Measurements from ENCODE around the gene MTMR3.
"Not testable (repeated sequence)": the region's sequence is repeated elsewhere in the genome, so short reads cannot be mapped to it uniquely, and the experiment has no call there.

MTMR3 gene

DNA sequence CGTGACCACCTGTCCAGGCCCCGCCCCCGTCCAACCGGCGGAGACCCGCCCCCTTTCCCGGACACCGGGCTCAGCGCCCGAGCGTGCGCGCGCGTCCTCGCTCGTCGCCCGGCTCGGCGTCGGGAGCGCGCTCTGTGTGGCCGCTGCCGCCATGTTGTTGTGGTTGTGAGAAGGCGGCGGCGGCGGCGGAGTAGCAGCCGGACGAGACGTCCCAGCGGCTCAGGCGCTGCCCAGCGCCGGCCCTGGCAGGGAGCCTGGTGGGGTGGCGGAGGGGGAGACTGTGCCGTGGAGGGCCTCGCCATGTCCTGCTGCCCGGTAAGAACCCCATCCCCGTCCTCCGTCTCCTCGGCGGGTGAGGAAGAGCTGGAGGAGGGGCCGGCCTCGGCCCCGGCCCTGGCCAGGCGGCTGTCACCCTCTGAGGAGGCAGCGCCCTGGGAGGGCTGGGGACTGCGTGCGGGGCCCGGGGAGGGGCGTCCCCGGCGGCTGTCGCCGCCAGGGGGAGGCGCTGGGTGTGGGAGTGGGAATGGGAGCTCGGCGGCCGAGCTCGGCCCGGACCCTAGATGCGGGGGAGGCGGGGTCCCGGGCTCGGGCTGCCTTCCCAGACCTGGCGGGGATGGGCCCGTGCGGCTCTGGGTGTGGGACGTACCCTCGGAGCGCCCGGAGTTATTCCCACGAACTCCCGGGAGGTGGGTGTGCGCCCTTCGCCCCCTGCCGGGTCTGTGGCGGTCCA, at the start of gene MTMR3:
Gene MTMR3 (plus strand): TSS at position 130 of the 730 bp plus-strand sequence. CDS start 87,886 bp downstream, outside the sequence.
- peaks cover 17% of the 10 kb centered on the region for H3K4me1 ChIP-seq
- no peaks in the 10 kb centered on the region for H3K9me3 ChIP-seq
- peak within 1 kb of the TSS; percentile 99 for H3K4me3 ChIP-seq
- peak; percentile 78 to 96 for DNase-seq (ENCODE audit: low spot score in 2 of 2)
- H3K36me3 ChIP-seq (replicated peaks), result no peaks in the 10 kb centered on the region; the same call in 1 of the 2 replicates
- in situ Hi-C loops (cut with MboI; ENCODE audit: low sequenced_read_pairs), result no loop called here
- no peaks in the 10 kb centered on the region for H3K27me3 ChIP-seq (ENCODE audit: low read depth)

DNA sequence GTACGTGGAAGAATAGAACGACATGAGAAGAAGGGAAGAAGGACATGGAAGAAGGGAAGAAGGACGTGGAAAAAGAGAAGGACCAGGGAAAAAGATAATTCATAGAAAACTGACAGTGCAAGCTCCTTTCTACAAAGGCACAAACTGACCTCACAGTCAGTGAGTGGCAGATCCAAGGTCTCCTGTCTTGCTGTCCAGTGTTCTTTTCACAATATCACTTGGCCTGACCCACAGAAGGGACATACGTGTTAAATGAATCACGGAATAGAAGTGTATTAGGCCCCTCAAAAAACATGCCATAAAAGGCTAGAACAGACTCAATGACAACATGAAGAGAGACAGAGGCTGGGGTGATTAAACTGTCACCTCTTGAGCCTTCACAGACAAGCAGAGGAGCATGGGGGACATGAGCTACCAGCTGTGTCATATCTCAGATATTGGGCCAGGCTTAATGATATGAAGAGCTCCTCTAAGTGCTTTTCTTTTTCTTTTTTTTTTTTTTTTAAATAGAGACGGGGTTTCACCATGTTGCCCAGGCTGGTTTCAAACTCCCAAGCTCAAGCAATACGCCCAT, 49.5 kb upstream of the MTMR3 start:
- H3K36me3 ChIP-seq (replicated peaks), result peaks cover 30% of the 10 kb centered on the region
- peaks cover 1% of the 10 kb centered on the region; the same call in 1 of the 2 replicates for H3K4me1 ChIP-seq
- DNase-seq (ENCODE audit: low spot score in 2 of 2), result no peak
- in situ Hi-C loops (cut with MboI; ENCODE audit: low sequenced_read_pairs), result no loop called here
- no peaks in the 10 kb centered on the region for H3K27me3 ChIP-seq (ENCODE audit: low read depth)
- H3K4me3 ChIP-seq, result no peak overlapping the region
- H3K9me3 ChIP-seq, result peaks cover 3% of the 10 kb centered on the region; the same call in 1 of the 2 replicates

DNA sequence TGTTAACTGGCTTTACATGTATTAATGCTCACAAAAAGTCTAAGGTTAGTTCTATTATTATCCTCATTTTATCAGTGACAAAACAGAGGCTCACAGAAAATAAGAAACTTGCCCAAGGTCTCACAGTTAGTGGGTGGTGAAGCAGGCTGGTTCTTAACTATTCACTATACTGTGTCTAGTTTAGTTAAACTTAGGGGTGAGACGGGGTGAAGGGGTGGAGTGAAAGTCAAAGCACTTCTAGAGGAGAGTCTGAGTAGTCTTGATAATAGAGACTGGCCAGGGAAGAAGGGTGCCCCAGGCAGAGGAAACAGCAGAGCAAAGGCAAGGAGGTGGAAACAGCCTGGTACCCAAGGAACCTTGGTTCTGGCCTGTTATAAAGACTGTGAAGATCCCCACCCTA, 48.9 kb upstream of the MTMR3 start:
- Histone ChIP-seq H3K36me3 (replicated peaks) (peaks cover 30% of the 10 kb centered on the region), H3K4me1 (peaks cover 4% of the 10 kb centered on the region; the same call in 1 of the 2 replicates), H3K9me3 (peaks cover 3% of the 10 kb centered on the region; the same call in 1 of the 2 replicates), H3K27me3 (ENCODE audit: low read depth) (no peaks in the 10 kb centered on the region), H3K4me3 (no peak overlapping the region)
- in situ Hi-C loops (cut with MboI; ENCODE audit: low sequenced_read_pairs), result no loop called here
- DNase-seq (ENCODE audit: low spot score in 2 of 2), result no peak

DNA sequence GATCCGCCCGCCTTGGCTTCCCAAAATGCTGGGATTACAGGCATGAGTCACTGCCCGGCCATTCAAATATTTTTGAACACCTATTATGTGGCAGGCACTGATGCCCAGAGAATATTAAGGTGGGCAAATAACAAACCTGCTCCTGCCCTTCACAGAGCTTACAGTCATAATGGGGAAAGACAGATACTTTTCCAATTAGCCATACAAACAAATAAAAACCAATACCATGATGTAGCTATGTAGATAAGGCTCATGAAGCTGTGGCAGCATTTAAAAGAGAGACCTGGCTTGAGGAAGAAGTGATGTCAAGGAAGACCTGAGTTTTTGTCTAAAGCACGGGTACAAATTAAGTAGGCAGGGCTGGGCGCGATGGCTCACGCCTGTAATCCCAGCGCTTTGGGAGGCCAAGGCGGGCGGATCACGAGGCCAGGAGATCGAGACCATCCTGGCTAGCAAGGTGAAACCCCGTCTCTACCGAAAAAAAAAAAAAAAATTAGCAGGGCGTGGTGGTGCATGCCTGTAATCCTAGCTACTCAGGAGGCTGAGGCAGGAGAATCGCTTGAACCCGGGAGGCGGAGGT, 46.1 kb upstream of the MTMR3 start:
- in situ Hi-C loops (cut with MboI; ENCODE audit: low sequenced_read_pairs); DNase-seq (ENCODE audit: low spot score in 2 of 2): not testable (repeated sequence)
- H3K4me3 ChIP-seq, result peak overlapping the region; percentile 96

DNA sequence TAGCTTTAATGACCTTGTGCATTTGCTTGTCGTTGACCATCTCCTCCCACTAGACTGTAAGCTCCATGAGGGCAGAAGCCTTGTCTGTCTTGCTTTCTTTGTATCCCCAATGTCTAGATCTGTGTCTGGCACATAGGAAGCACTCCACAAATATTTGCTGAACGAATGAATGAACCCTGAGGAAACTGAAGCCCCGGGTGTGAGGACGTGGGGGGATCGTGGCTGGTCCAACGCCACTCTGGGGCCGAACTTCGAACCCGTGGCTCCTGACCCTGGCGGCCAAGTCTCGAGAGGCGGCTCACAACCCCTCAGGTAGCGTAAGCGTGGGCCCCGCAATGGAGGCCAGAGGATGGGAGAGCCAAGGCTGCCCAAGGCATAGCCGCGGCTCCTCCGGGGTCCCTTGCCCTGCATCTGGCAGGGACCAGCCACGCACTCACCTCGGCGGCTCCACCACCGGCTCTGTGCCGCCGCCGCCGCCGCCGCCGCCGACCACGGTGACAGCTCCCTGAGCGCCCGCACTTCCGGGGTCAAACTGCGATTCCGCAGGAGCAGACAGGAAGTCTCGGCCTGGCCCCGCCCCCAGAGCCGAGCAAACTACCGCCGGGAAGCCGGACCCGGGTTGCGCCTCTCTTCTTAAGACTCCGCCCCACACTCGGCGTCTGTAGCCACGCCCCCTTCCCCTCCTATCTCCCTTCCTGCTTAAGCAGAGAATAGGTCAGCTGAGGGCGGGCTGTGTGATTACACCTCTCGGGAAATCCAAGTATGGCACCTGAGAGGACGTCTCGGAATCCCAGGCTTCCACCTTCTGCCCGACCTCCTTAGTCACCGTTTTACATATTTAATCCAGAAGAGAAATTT, 45.0 kb upstream of the MTMR3 start, which contains the start of gene ASCC2:
Gene ASCC2 (minus strand): TSS at position 534 of the 858 bp plus-strand sequence. CDS start 5,949 bp downstream, outside the sequence.
- Histone ChIP-seq H3K4me1 (peaks cover 8% of the 10 kb centered on the region; the same call in 1 of the 2 replicates), H3K36me3 (replicated peaks) (peaks cover 6% of the 10 kb centered on the region), H3K27me3 (ENCODE audit: low read depth) (no peaks in the 10 kb centered on the region), H3K4me3 (peak within 1 kb of the TSS; percentile 96), H3K9me3 (peaks cover 3% of the 10 kb centered on the region; the same call in 1 of the 2 replicates)
- DNase-seq (ENCODE audit: low spot score in 2 of 2), result peak; percentile 97 to 100
- in situ Hi-C loops (cut with MboI; ENCODE audit: low sequenced_read_pairs), result no loop called here

More for the DNA sequence above, 46.1 kb upstream of the MTMR3 start:
- H3K36me3 ChIP-seq (replicated peaks), result peaks cover 14% of the 10 kb centered on the region
- not testable (repeated sequence) for H3K27me3 ChIP-seq (ENCODE audit: low read depth); H3K9me3 ChIP-seq; H3K4me1 ChIP-seq

DNA sequence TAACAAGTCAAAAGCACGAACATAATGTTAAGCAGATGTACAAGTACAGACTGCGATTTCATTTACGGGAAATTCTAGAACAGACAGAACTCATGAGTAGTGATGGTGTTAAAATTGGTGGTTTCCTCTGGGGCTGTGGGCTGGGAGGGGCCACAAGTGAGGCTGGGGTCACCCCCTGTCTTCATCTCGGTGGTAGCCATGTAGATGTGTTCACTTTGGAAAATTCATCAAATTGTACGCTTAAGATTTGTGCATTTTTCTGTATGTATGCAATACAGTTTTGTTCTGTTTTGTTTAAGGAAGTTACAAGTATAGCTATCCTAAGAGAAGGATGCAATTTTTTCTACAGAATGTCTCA, 44.4 kb upstream of the MTMR3 start:
- no peak for DNase-seq (ENCODE audit: low spot score in 2 of 2)
- peak overlapping the region; percentile 96 for H3K4me3 ChIP-seq
- H3K36me3 ChIP-seq (replicated peaks), result no peaks in the 10 kb centered on the region; the same call in 1 of the 2 replicates
- in situ Hi-C loops (cut with MboI; ENCODE audit: low sequenced_read_pairs), result no loop called here
- no peaks in the 10 kb centered on the region for H3K27me3 ChIP-seq (ENCODE audit: low read depth)
- H3K4me1 ChIP-seq, result peaks cover 8% of the 10 kb centered on the region; the same call in 1 of the 2 replicates
- H3K9me3 ChIP-seq, result peaks cover 3% of the 10 kb centered on the region; the same call in 1 of the 2 replicates

DNA sequence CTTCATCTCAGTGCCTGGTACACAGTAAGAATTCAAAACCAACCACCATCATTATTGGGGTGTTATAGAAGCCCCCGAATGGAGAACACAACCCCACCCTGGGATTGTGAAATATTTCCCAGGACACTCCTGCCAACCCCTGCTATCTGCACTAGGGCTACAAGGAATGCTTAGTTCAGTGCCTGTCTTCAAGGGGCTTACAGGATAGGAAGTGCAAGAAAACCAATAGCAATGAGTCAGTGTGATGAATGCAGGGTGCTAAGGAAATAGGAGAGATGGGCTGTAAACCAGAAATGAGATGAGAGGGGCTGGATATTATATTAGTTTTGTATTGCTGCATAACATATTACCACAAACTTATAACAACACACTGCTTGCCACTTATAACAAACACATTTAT, 43.9 kb upstream of the MTMR3 start:
- Histone ChIP-seq H3K4me3 (no peak overlapping the region), H3K36me3 (replicated peaks) (no peaks in the 10 kb centered on the region; the same call in 1 of the 2 replicates), H3K27me3 (ENCODE audit: low read depth) (no peaks in the 10 kb centered on the region), H3K4me1 (peaks cover 8% of the 10 kb centered on the region; the same call in 1 of the 2 replicates), H3K9me3 (peaks cover 3% of the 10 kb centered on the region; the same call in 1 of the 2 replicates)
- in situ Hi-C loops (cut with MboI; ENCODE audit: low sequenced_read_pairs), result no loop called here
- no peak for DNase-seq (ENCODE audit: low spot score in 2 of 2)

DNA sequence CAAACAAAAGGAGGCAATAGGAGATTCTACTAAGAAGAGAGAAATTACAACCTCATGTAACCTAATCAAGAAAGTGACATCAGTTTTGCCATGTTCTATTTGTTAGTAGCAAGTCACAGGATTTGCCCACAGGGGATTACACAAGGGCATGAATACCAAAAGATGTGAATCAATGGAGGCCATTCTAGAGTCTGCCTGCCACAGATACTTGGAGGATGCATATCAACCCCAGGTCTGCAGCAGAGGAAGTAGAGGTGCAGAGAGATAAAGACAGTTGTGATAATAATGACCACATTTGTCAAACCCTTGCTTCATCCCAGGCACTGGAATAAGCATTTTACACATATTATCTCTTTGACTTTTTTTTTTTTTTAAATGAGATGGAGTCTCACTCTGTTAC, 42.5 kb upstream of the MTMR3 start:
- Histone ChIP-seq H3K9me3 (peaks cover 3% of the 10 kb centered on the region; the same call in 1 of the 2 replicates), H3K36me3 (replicated peaks) (no peaks in the 10 kb centered on the region; the same call in 1 of the 2 replicates), H3K4me3 (no peak overlapping the region), H3K4me1 (peaks cover 8% of the 10 kb centered on the region; the same call in 1 of the 2 replicates), H3K27me3 (ENCODE audit: low read depth) (no peaks in the 10 kb centered on the region)
- in situ Hi-C loops (cut with MboI; ENCODE audit: low sequenced_read_pairs), result no loop called here
- no peak for DNase-seq (ENCODE audit: low spot score in 2 of 2)

DNA sequence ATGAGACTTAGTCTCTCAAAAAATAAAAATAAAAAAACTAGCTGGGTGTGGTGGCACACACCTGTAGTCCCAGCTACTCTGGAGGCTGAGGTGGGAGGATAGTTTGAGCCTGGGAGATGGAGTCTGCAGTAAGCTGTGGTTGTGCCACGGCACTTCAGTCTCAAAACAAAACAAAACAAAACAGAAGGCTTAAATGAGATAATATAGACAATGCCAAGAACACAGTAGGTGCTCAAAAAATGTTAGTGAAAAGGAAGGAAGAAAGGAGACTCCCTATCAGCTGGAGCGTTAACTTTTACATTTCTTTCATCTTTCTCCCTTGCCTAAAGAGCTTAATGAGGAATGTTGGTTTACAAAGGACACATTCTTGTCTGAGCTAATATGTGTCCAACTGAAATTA, 40.8 kb upstream of the MTMR3 start:
- Histone ChIP-seq H3K27me3 (ENCODE audit: low read depth) (no peaks in the 10 kb centered on the region), H3K4me3 (no peak overlapping the region), H3K36me3 (replicated peaks) (no peaks in the 10 kb centered on the region; the same call in 1 of the 2 replicates), H3K9me3 (peaks cover 3% of the 10 kb centered on the region; the same call in 1 of the 2 replicates), H3K4me1 (peaks cover 8% of the 10 kb centered on the region; the same call in 1 of the 2 replicates)
- in situ Hi-C loops (cut with MboI; ENCODE audit: low sequenced_read_pairs), result no loop called here
- no peak for DNase-seq (ENCODE audit: low spot score in 2 of 2)

DNA sequence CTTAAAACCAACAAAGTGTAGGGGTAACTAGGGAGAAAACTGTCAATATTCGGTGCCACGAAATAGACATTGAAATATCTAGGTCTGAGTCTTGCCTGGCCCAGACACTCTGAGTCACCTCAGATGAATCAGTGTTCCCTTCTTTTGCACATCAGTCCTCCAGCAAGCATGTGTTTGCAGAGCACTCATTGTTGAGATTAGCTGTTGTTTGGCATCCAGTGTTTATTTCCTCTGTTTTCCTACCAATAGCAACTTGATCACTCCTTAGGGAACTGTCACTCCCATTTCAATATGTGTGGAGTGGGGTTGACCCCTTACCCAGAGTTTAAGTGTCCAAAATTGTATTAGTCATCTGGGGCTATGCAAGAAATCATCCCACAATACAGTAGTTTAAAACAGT, 40.2 kb upstream of the MTMR3 start:
- Histone ChIP-seq H3K4me3 (no peak overlapping the region), H3K9me3 (peaks cover under 1% of the 10 kb centered on the region; the same call in 1 of the 2 replicates), H3K4me1 (peaks cover 8% of the 10 kb centered on the region; the same call in 1 of the 2 replicates), H3K36me3 (replicated peaks) (no peaks in the 10 kb centered on the region; the same call in 1 of the 2 replicates), H3K27me3 (ENCODE audit: low read depth) (no peaks in the 10 kb centered on the region)
- in situ Hi-C loops (cut with MboI; ENCODE audit: low sequenced_read_pairs), result no loop called here
- no peak for DNase-seq (ENCODE audit: low spot score in 2 of 2)

DNA sequence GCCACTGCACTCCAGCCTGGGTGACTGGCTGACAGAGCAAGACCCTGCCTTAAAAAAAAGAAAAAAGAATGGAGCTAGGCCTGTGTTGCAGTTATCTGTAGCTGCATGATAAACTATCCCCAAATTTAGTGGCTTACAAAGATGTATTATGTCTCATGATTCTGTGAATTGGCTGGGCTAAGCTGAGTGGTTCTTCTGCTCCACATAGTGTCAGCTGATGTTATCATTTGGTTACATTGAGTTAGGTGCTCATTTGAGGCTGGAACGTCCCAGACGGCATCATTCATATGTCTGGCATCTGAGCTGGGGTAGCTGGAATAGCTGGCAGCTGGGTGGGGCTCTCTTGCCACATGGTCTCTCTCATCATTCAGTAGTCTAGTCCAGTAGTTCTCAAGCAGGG, 36.7 kb upstream of the MTMR3 start:
- no peak for DNase-seq (ENCODE audit: low spot score in 2 of 2)
- Histone ChIP-seq H3K36me3 (replicated peaks) (no peaks in the 10 kb centered on the region), H3K9me3 (no peaks in the 10 kb centered on the region), H3K4me3 (no peak overlapping the region), H3K27me3 (ENCODE audit: low read depth) (no peaks in the 10 kb centered on the region), H3K4me1 (peaks cover 3% of the 10 kb centered on the region; the same call in 1 of the 2 replicates)
- in situ Hi-C loops (cut with MboI; ENCODE audit: low sequenced_read_pairs), result no loop called here

DNA sequence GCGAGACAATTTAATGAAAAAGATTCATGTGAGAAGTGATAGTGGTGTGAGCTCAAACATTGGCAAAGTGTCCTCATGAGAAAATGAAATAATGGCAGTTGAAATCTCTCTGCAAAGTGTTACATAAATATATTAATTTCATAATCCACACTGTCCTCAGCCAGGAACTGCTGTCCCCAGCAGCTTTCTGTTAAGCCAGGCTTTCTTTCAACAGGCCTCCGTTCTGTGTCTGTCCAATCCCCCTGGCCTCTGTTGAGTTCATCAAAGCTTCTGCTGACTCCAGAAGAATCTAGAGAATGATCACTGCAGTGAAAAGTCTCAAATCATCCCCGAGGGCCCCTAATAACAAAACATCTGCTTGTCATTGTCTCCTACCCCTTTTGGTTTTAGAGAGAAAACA, 34.9 kb upstream of the MTMR3 start:
- in situ Hi-C loops (cut with MboI; ENCODE audit: low sequenced_read_pairs), result no loop called here
- Histone ChIP-seq H3K9me3 (no peaks in the 10 kb centered on the region), H3K4me1 (no peaks in the 10 kb centered on the region), H3K27me3 (ENCODE audit: low read depth) (no peaks in the 10 kb centered on the region), H3K36me3 (replicated peaks) (no peaks in the 10 kb centered on the region), H3K4me3 (no peak overlapping the region)
- no peak for DNase-seq (ENCODE audit: low spot score in 2 of 2)

DNA sequence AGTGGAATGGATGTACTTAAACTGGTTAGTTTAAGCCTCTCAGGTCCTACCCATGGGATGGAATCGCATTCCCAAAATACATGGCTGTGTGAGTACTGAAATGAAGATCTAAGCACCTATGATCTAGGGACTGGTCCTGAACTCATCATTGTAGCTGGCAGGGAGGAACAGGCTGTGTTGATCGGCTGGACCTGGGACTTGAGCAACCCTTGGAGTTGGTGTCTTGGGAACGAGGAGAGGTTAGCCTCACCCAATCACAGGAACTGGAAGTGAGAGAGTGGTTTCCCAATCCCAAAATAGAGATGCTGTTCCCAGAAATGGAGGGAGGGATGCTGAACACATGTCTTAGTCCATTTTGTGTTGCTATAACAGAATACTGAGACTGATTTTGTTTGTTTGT, 28.5 kb upstream of the MTMR3 start:
- no peaks in the 10 kb centered on the region for H3K4me1 ChIP-seq
- H3K27me3 ChIP-seq (ENCODE audit: low read depth), result no peaks in the 10 kb centered on the region
- in situ Hi-C loops (cut with MboI; ENCODE audit: low sequenced_read_pairs), result no loop called here

More for the DNA sequence above, 28.5 kb upstream of the MTMR3 start:
- no peaks in the 10 kb centered on the region for H3K9me3 ChIP-seq
- no peak overlapping the region for H3K4me3 ChIP-seq
- H3K36me3 ChIP-seq (replicated peaks), result no peaks in the 10 kb centered on the region
- DNase-seq (ENCODE audit: low spot score in 2 of 2), result no peak
